HepG2 (cell line): ENCODE results near the gene MAGIX. TPM values are rescaled to one million over a fixed set of nuclear protein-coding genes. Genes with fewer than 3 reads are reported as not detected.

Experiments used
- CHCHD3 ChIP-seq: sonication (generic); formaldehyde crosslinking; IDR thresholded peaks from 2 replicates; pipeline ENCODE4 v1.8.0; 2022; ENCODE audit warnings: mild to moderate bottlenecking, missing genetic modification reagents, moderate library complexity
- KAT7 ChIP-seq: IDR thresholded peaks from 2 replicates; pipeline ENCODE4 v1.6.1; 2018; ENCODE audit warnings: borderline replicate concordance, missing compliant biosample characterization
- MAFK ChIP-seq, 2 experiments: IDR thresholded peaks in 1 of 2; conservative IDR thresholded peaks in 1 of 2; 2 replicates each; pipeline ENCODE4 v1.6.1; 2011; ENCODE audit warnings: improper control_type of control experiment in 2 of 2, low read length in 2 of 2
- ZFP37 ChIP-seq: sonication (generic); formaldehyde crosslinking; IDR thresholded peaks from 2 replicates; pipeline ENCODE4 v1.4.0; 2020; ENCODE audit warnings: missing genetic modification reagents, borderline replicate concordance
- ZFX ChIP-seq: sonication (generic); formaldehyde crosslinking; IDR thresholded peaks from 2 replicates; pipeline ENCODE4 v1.4.0; 2020; ENCODE audit warnings: mild to moderate bottlenecking, low read depth, missing genetic modification reagents, moderate library complexity
- ZNF569 ChIP-seq: sonication (generic); formaldehyde crosslinking; IDR thresholded peaks from 2 replicates; pipeline ENCODE4 v1.5.0; 2020; ENCODE audit warnings: mild to moderate bottlenecking, missing genetic modification reagents, moderate library complexity, borderline replicate concordance
- polyA plus RNA-seq, 8 experiments: library from polyadenylated mRNA; depleted of rRNA in 3 of 8; stranded (reverse) in 7 of 8; unstranded in 1 of 8; fragments of >200 nt; fragmentation: Illumina TruSeq in 4 of 8; extraction: Trizol in 4 of 8; gene quantifications; 2 replicates each; pipeline versions ENCODE4 v1.2.1 to v1.2.3, GENCODE V29; 2011 to 2016; ENCODE audit warnings: low read depth in 4 of 8, missing spikeins in 1 of 8, mixed read lengths in 1 of 8; ENCODE audit not compliant: insufficient read depth in 1 of 8
- total RNA-seq, 5 experiments: library from RNA; depleted of rRNA; stranded (reverse); fragments of >200 nt; fragmentation: Illumina TruSeq; extraction: Trizol; gene quantifications; 2 replicates each; pipeline ENCODE4 v1.2.3, GENCODE V29; 2016; ENCODE audit warnings: low read depth in 1 of 5
- TF ChIP-seq, protein P1 (sequence below): fragments of 450-650 bp; IDR thresholded peaks from 2 replicates; pipeline ENCODE4 v1.6.1; 2016
- TF ChIP-seq, protein P2 (sequence below): IDR thresholded peaks from 2 replicates; pipeline ENCODE4 v1.6.1; 2018; ENCODE audit warnings: missing genetic modification reagents, mild to moderate bottlenecking, missing compliant biosample characterization
- TF ChIP-seq, protein P3 (sequence below): sonication (generic); formaldehyde crosslinking; conservative IDR thresholded peaks from 2 replicates; pipeline ENCODE4 v1.4.0; 2020; ENCODE audit warnings: mild to moderate bottlenecking, missing genetic modification reagents, moderate library complexity
- TF ChIP-seq, protein P4 (sequence below): IDR thresholded peaks from 2 replicates; pipeline ENCODE4 v1.6.1; 2016; ENCODE audit warnings: missing compliant biosample characterization, missing genetic modification reagents, borderline replicate concordance
- TF ChIP-seq, protein P5 (sequence below): sonication (generic); formaldehyde crosslinking; IDR thresholded peaks from 2 replicates; pipeline ENCODE4 v1.5.0; 2020; ENCODE audit warnings: mild to moderate bottlenecking, missing genetic modification reagents
- TF ChIP-seq, protein P6 (sequence below): IDR thresholded peaks from 2 replicates; pipeline ENCODE4 v1.6.1; 2016; ENCODE audit warnings: low read depth, borderline replicate concordance

The MAGIX gene
- total and polyA plus RNA-seq, 2 of the 13 experiments (the other 11 are each of a cell fraction or from before 2014, with no cell fraction given), result 0.63 to 1.2 TPM

DNA sequence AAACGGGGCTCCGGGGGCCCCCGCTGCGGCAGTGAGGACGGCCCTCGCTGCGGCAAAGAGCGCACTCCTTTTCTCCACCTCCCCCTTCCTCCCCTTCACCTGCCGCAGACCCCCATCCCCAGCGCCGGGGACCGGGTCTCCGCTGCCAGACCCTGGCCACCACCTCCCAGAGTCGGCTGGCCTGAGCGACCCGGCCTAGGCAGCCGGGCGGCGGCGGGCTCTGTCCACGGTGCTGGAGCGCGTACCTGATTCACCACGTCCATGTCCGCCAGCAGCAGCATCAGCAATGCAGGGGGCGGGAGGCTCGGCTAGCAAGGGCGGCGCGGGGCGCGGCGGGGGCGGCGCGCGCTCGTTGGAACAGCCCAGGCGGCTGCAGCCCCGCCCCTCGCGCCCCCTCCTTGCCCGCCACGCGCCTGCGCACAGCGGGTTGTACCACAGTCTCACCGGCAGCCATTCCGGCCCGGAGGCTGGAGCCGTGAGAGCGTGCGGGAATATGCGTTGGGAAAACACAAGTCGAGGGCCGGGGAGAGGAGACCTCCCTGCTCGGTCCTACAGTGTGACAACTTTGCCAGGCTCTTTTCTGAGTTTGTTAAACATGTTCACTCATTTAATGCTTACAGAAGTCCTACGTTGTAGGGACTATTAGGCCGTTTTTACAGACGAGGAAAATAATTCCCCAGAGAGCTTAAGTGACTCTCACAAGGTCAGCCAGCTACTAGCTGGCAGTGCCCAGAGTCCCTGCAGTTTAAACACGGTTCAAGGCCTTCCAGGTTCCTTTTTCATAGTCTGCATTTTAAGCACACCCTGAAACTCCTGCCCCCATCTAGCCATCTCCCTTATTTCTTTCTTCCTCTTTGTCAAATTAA is 37.6 kb downstream of the MAGIX start, which contains the start of gene SYP (continued):
- TF ChIP-seq ZFX (CRISPR knock-in tag) (peak; percentile 69), KAT7 (CRISPR knock-in tag) (0 out of 2 replicates have a peak, but pooled peaks have one; percentile 38), ZFP37 (CRISPR knock-in tag) (peak; percentile 79; the same call in 1 of the 2 replicates), CHCHD3 (CRISPR knock-in tag) (peak; percentile 68; the same call in 1 of the 2 replicates), ZNF569 (CRISPR knock-in tag) (no peak), MAFK (conservative IDR thresholded peaks at IDR 0.05 in 1 of 2, IDR thresholded peaks at IDR 0.05 in 1 of 2; ENCODE audit: low read length in 2 of 2) (no peak)
- TF ChIP-seq, protein P1, sequence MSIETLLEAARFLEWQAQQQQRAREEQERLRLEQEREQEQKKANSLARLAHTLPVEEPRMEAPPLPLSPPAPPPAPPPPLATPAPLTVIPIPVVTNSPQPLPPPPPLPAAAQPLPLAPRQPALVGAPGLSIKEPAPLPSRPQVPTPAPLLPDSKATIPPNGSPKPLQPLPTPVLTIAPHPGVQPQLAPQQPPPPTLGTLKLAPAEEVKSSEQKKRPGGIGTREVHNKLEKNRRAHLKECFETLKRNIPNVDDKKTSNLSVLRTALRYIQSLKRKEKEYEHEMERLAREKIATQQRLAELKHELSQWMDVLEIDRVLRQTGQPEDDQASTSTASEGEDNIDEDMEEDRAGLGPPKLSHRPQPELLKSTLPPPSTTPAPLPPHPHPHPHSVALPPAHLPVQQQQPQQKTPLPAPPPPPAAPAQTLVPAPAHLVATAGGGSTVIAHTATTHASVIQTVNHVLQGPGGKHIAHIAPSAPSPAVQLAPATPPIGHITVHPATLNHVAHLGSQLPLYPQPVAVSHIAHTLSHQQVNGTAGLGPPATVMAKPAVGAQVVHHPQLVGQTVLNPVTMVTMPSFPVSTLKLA, result no peak
- TF ChIP-seq, protein P2, sequence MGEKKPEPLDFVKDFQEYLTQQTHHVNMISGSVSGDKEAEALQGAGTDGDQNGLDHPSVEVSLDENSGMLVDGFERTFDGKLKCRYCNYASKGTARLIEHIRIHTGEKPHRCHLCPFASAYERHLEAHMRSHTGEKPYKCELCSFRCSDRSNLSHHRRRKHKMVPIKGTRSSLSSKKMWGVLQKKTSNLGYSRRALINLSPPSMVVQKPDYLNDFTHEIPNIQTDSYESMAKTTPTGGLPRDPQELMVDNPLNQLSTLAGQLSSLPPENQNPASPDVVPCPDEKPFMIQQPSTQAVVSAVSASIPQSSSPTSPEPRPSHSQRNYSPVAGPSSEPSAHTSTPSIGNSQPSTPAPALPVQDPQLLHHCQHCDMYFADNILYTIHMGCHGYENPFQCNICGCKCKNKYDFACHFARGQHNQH, result peak; percentile 74; the same call in 1 of the 2 replicates
- TF ChIP-seq, protein P3, sequence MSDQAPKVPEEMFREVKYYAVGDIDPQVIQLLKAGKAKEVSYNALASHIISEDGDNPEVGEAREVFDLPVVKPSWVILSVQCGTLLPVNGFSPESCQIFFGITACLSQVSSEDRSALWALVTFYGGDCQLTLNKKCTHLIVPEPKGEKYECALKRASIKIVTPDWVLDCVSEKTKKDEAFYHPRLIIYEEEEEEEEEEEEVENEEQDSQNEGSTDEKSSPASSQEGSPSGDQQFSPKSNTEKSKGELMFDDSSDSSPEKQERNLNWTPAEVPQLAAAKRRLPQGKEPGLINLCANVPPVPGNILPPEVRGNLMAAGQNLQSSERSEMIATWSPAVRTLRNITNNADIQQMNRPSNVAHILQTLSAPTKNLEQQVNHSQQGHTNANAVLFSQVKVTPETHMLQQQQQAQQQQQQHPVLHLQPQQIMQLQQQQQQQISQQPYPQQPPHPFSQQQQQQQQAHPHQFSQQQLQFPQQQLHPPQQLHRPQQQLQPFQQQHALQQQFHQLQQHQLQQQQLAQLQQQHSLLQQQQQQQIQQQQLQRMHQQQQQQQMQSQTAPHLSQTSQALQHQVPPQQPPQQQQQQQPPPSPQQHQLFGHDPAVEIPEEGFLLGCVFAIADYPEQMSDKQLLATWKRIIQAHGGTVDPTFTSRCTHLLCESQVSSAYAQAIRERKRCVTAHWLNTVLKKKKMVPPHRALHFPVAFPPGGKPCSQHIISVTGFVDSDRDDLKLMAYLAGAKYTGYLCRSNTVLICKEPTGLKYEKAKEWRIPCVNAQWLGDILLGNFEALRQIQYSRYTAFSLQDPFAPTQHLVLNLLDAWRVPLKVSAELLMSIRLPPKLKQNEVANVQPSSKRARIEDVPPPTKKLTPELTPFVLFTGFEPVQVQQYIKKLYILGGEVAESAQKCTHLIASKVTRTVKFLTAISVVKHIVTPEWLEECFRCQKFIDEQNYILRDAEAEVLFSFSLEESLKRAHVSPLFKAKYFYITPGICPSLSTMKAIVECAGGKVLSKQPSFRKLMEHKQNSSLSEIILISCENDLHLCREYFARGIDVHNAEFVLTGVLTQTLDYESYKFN (CRISPR knock-in tag), result no peak; the same call in 1 of the 2 replicates
- TF ChIP-seq, protein P4, sequence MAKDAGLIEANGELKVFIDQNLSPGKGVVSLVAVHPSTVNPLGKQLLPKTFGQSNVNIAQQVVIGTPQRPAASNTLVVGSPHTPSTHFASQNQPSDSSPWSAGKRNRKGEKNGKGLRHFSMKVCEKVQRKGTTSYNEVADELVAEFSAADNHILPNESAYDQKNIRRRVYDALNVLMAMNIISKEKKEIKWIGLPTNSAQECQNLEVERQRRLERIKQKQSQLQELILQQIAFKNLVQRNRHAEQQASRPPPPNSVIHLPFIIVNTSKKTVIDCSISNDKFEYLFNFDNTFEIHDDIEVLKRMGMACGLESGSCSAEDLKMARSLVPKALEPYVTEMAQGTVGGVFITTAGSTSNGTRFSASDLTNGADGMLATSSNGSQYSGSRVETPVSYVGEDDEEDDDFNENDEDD (CRISPR knock-in tag), result peak; percentile 82; the same call in 1 of the 2 replicates
- TF ChIP-seq, protein P5, sequence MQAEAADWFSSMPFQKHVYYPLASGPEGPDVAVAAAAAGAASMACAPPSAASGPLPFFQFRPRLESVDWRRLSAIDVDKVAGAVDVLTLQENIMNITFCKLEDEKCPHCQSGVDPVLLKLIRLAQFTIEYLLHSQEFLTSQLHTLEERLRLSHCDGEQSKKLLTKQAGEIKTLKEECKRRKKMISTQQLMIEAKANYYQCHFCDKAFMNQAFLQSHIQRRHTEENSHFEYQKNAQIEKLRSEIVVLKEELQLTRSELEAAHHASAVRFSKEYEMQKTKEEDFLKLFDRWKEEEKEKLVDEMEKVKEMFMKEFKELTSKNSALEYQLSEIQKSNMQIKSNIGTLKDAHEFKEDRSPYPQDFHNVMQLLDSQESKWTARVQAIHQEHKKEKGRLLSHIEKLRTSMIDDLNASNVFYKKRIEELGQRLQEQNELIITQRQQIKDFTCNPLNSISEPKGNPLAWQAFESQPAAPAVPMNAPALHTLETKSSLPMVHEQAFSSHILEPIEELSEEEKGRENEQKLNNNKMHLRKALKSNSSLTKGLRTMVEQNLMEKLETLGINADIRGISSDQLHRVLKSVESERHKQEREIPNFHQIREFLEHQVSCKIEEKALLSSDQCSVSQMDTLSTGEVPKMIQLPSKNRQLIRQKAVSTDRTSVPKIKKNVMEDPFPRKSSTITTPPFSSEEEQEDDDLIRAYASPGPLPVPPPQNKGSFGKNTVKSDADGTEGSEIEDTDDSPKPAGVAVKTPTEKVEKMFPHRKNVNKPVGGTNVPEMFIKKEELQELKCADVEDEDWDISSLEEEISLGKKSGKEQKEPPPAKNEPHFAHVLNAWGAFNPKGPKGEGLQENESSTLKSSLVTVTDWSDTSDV (CRISPR knock-in tag), result no peak; the same call in 1 of the 2 replicates
- TF ChIP-seq, protein P6, sequence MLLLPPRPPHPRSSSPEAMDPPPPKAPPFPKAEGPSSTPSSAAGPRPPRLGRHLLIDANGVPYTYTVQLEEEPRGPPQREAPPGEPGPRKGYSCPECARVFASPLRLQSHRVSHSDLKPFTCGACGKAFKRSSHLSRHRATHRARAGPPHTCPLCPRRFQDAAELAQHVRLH (CRISPR knock-in tag), result peak; percentile 82; the same call in 1 of the 2 replicates
